NOMO-1 treated with dmso at 0.1 percent for 144 hours (cell line): ENCODE data around the gene GALNT9.

Experiments used
- DNase-seq: peaks from one replicate; lab custom pipeline; 2025; ENCODE audit not compliant: unreplicated experiment; lab: John Stamatoyannopoulos, UW

The GALNT9 gene

DNA sequence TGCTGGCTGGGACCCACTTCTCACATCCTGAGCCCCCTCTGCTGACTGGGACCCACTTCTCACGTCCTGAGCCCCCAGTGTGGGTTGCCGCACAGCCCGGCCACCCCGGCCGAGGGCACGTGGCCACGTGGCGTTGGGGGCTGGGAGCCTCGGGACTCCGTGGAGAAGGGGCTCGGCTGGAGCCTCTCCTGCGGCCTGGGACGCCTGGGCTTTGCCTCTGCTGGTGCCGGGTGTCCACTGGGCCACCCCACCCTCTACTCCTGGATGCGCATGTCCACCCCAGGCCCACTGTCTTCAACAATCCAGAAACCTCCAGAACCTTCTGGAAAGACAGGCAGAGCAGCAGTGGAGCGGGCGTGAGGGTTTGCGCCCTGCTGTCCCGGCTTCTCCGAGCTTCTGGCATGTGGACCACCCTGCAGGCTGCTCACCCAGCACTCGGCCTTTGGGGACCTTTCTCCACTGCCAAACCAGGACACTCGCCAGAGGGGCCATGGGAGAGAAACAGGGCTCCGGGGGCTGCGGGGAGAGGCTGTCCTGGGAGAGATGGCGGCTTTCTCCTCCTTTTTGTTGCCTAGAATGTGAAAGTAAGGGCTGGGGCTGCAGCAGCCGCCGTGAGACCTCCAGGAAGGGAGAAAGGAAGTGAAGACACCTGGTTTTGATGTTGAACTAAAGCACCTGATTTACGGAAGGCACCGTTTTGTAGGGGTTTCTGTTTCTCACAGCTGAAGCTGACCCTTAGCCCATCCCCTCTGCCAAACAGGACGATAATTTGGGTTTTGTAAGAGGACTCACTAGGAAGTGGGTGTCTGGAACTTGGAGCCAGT, 155.2 kb downstream of the GALNT9 start:
- no peak for DNase-seq

DNA sequence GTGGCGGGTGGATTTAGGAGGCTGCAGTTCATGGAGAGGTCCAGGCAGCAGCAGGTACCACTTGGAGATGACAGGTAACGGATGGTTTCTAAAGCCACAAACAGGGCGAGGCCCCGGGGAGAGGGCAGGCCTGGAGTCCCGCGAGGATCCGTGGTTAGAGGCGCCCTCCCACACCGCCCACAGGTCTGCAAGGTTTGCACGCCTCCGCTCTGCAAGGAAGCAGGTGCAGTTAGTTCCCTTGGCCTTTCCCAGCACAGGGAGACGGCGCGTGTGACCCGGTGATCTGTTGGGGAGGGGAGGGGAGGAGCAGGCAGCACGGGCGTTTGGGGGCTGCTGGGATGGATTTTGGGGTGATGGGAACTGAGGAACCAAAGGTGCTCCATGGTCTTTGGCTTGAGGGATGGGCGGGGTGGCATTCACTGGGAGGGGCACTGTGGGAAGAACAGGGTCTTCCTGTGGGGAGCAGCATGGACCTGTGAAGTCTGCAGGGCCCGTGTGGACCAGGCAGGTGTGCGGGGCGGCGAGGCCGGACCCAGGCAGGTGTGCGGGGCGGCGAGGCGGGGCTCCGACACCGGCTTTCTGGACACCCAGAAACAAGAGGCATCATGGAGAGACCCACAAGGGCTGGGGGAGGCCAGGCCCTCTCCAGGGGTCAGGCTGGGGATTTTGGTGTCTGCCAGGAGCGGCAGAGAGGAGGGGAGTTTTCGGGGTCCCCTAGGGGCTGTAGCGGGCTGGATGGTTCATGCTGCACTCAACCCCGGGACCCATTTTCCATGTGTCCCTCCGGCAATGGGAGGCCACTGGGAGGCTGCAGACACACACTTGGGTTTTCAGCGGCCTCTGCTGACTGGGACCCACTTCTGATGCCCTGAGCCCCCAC, 156.0 kb downstream of the GALNT9 start:
- DNase-seq, result no peak

DNA sequence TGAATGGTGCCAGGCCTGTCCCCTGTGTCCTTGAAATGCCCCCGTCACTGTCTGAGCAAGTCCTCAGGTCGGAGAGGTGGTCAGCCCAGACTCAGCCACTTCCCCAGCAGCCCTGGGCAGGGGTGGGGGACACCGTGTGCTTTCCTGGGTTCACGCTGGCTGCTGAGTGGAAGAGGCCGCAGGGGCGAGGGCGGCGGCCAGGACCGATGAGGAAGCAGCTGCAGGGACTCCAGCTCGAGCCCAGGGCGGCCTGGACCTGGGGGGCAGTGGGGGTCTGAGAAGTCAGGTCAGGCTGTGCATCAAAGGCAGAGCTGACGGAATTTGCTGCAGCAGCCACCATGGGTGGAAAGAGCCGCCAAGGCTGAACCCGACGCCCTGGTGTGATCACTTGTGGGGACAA, 156.8 kb downstream of the GALNT9 start:
- DNase-seq, result no peak

DNA sequence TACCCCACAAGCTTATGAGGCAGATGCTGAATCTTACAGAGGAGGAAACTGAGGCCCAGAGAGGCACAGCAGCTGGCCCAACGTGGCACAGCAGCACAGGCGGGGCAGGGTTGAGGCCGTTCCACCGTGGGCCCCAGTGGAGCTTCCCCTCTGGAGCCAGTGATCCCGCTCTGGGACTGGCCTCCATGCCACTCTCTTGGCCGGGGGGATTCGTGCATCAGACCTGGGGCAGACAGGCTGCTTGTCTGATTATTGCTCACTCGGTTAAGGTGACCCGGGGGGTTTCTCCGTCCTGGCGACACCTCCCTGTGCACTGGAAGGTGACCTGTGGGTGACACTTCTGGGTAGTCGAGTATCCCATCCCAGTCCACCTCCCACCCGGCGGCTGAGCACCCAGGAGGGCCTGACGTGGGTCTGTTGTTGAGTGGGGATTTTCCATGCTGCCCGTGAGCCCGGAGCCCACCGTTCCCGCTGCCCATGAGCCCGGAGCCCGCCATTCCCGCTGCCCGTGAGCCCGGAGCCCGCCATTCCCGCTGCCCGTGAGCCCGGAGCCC, 157.3 kb downstream of the GALNT9 start:
- DNase-seq, result no peak

DNA sequence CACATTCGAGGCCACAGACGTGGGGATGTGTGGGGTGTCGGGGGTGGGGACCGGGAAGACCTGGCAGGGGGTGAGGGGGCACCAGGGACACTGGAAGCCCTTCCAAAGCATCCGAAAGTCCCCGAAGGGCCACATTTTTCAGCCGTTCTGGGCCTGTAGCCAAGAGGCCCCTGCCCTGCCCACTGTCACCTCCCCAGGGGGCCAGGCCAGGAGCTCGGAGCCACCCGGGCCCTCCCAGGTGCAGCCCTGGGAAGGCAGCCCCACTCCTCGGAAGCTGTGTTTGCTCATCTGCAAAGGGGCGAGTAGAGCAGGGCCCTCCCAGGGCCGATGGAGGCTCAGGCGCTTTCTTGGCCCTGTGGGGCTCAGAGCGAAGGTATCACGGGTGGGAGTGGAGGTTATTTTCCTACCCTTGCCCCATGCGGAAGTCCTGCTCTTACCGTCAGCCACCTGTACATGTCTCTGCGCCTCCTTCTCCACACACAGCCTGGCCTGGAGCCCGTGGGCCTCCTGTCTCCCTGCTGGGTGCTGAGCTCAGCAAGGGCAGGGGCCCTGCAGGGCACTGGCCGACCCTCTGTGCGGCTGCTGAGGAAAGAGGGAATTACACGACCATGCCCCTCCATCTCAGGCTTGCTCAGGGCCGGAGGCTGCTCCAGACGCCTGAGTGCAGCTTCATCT, 158.0 kb downstream of the GALNT9 start:
- no peak for DNase-seq

DNA sequence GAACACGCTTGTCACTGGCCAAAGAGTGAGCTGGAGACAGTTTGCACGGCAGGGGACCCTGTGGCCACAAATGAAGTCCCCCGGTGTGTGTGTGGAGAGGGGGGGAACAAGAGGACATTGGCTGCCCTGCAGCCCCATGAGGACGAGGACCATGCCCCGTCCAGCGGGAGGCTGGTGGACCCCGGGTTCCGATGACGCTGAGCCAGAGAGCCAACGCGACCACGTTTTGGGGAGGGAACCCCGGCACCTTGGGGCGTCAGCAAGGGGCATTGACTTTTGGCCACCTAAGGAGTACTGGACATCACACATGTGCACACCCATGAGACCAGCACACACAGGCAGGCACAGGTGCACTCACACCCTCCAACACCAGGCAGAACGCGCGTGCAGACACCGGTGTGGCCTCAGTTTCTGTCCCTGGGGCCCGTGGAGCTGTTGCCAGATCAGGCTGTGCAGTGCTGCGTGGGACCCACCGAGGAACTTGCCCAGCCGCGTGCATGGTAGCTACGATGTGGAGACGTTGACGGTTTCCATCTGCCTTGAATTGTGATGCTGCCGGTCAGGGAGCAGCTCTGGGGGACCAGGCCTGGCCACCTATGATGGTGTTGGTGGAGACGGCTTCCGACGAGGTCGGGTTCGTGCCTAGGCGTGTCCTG, 158.6 kb downstream of the GALNT9 start:
- no peak for DNase-seq

DNA sequence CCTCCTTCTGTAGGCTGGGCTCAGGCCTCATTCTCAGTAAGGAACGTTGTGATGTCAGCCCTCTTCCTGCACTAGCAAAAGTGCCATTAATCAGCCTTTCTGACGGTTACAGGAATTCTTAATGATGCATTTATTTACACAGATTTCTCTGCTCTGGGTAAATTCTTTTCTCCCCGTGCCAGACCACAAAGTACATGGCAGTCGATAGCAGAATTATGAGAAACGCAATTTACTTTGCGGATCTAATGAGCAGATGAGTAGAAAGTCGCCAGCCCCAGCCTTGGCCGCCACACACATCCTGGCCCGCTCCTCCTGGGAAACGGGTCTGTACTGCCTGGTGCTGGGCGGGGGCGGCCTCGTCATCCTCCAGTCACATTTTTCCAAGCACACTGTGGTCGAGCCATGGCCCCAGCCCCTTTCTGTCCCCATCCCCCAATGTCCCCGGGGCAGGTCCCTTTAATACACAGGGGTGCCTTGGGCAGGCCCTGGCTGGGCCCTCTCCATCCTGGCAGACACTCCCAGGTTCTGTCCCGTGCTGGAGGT, 159.2 kb downstream of the GALNT9 start:
- DNase-seq, result no peak

DNA sequence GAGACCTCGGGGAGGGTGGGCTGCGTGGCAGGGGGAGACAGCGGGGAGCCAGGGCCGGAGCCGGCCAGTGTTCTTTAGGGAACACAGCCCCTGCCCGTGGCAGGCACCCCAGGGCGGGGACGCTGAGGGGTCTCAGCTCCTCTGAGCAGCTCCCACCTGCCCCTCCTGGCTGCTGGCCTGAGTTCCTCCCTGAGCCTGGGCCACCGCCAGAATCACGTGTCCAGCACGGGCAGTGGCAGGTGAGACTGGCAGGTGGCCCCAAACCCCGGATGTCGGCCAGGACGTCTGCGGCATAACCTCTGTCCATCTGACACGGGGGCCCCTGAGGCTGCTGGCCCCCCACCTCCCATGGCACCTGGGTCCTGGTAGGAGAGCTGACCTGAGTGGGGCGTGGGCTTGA, 160.0 kb downstream of the GALNT9 start:
- DNase-seq, result no peak

DNA sequence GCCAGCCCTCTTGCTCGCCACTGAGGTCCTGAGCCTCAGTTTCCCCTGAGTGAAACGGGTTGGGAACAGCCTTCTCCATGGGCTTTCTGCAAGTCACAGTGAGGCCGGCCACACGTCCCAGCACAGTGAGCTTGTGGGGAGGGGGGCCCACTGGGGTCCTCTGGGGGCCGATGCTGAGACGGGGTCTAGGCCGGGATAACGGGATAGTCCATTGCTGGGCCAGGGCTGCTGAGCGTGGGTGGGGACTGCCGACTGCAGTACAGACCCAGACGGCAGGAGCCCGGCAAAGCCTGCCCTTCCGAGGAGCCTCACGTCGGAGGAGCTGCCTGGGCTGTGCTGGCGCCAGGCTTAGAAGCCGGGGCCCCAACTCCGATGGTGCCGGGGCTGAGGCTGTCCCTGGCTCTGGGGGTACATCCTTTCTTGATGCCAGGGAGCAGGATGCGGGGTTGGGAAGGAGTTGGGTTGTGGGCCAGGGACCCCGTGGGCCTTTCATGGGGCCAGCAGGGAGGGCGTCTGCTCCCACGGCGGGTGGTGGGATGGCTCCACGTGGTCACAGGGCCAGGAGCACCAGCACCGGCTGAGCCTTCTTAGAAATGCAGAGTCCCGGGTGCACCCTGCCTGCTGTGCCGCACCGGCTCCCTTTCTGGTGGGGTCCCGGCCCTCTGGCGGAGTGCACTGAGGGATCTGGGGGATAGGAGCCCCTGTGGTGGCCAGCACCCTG, 160.9 kb downstream of the GALNT9 start:
- no peak for DNase-seq

DNA sequence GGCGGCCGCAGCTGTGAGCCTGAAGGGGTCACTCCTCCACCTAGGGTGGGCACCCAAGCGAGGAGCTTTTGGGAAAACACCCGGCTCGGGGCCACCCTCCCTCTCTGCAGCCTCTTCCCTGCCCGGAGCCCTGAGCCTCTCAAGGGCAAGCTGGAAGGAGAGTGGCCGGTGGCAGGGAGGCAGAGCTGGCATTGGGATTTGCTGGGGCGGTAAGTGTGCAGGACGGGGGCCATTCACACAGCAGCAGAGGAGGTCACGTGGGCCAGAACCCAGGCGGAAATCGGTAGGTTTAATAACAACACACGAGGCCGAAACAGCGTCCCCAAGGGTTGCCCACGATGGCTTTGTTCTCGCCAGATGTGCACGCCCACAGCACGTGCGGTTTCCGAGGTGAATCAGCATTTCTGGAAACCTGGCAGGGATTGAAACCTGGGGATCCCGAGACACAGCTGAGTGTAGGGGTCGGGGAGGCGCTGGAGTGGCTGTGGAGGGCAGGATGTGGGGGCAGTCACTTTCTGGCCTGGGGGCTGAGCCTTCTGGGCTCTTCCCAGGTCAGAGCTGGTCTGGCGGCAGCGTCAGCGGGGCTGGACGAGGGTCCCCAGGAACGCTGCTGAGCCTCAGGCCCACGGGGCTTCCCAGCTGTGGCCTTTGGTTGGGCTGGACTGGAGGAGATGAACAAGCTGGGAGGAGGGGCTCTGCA, 161.6 kb downstream of the GALNT9 start:
- no peak for DNase-seq

DNA sequence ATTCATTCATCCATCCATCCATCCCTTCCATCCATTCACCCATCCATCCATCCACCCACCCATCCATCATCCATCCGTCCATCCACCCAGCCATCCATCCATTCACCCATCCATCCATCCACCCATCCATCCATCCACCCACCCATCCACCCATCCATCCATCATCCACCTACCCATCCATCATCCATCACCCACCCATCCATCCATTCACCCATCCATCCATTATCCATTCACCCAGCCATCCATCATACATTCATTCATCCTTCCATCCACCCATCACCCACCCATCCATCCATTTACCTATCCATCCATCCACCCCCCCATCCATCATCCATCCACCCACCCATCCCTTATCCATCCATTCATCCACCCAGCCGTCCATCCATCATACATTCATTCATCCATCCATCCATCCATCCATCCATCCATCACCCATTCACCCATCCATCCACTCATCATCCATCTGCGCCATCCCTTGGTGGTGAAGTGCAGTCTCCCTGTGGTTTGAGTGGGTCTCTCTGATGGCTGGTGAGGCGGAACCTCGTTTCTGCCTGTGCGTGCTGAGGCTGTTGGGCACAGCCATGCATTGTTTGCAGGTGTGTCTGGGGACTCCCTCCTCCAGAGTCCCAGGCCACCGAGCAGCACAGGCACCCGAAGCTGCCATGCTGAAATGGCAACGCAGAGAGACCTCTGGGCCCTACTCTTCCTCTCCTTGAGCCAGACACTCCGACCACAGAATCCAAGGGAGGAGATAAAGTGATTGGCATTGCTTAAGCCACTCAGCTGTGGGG, 162.4 kb downstream of the GALNT9 start:
- no peak for DNase-seq

DNA sequence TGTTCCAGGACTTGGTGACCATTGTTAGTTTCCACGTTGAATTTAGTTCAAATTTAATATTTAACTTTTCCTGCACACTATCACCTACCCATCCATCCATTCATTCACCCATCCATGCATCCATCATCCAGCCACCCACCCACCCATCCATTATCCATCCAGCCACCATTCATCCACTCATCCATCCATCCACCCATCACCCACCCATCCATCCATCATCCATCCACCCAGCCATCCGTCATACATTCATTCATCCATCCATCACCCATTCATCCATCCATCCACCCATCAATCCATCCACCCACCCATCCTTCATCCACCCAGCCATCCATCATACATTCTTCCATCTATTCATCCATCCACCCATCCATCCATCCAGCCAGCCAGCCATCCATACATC, 163.3 kb downstream of the GALNT9 start:
- DNase-seq, result no peak

DNA sequence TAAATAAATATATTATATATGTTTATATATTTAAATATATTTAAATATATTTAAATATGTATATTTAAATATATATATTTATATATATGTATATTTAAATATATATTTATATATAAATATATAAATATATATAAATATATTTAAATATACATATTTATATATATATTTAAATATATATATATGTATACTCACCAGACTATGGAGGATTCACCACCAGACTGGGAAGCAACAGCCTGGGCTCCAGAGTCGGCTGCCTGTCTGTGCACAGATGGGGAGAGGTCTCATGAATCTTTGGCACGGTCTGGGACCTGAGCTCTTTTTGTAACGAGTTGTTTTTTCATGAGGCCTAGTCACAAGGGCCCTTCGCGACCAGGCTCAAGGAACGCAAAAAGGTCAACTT, 163.8 kb downstream of the GALNT9 start:
- DNase-seq, result no peak

DNA sequence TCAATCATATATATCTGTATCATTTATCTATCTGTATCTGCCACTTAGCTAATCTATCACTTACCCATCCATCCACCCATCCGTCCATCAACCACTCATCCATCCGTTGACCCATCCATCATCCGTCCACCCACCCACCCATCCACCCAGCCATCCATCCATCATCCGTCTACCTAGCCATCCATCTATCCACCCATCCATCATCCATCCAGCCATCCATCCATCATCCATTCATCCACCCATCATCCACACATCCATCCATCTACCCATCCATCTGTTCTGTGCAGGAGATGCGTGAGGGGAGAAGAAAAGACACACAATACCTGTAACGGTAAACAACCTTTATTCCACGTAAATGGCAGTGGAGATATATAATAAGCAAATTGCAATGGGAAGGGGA, 165.0 kb downstream of the GALNT9 start:
- no peak for DNase-seq

DNA sequence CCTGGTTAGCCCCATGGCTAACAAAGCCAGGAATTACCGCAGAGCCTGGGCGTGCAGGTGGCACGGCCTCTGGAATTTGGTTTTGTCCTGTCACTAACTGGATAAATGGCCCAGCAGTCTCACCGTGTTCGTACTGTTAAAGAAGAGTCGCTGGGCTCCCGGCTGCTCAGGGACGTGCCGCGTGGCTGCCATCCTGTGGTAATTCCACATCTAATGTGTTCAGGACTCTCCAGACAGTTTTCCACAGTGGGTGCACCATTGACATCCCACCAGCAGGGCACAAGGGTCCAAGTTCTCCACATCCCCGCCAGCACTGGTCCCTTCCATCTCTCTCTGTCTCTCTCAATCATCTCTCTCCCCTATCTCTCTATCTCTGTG, 165.5 kb downstream of the GALNT9 start:
- DNase-seq, result no peak

DNA sequence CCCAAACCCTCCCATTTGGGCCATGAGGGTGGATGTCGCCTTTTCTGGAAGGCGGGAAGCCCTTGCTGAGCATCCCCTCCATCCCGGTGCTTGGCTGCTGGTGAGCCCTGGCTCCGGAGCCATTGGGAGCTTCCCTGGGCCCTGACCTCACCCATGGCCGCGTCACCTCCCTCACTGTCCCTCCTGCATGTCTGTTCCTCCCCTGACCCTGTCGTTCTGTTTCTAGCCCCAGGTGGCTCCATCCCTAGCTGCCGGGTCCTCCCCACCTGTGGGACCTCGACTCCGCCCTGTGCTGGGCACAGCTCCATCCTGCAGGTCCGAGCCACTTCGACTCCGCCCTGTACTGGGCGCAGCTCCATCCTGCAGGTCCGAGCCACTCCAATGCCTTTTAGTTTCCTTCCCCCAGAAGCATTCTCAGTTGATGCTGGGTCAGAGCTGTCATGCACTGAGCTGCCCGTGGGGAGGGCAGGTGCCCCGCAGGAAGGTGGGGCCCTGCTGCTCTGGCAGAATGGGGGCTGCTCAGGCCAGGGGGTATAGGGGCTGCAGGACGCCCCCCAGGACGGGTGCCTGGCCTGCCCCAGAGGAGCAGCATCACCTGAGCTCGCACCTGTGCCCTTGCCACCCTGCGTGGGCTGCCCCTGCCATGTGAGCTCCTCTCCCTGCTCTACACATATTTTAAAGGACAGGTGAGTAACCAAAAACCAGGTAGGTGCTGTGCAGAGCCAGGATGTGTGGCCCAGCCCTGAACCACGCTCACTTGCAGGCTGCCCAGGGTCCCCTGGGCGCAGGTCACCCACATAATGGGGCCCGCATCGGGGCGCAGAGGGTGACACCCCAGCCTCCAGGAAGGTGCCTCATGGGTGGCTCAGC, 166.1 kb downstream of the GALNT9 start:
- no peak for DNase-seq

DNA sequence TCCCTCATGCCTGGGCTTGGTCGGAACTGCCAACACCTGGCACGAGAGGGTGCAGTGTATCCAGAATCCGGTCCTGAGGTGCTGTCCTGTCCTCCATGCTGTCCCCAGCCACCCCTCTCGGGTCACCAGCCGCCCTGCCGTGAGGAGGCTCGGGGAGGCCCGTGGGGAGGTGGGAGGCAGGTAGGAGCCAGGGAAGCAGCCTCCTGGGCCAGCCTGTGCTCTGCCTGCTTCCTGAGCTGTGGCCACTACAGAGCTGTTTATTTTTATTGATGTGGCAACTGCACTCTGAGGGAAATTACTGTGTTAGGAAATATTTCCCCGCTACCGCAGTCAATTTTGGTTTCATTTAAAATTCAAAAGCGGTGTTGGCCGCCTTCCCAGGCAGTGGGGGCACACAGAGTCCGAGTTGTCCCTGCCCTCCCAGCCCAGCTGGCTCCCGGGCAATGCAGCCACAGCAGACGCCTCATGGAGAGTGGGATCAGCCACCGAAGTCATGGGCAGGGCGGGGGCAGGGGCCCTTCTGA, 166.8 kb downstream of the GALNT9 start:
- peak; percentile 56 for DNase-seq
